Type B pancreatic cell (in vitro differentiated cells): Measurements from ENCODE around the gene MYO1E. TPM values are rescaled to one million over a fixed set of nuclear protein-coding genes. Genes with fewer than 3 reads are reported as not detected.
A peak's percentile ranks its signal among the peaks of the same experiment; 100 is the strongest.

Experiments used
- DNase-seq: peaks from one replicate; pipeline ENCODE4 v3.0.0; 2021; ENCODE audit warnings: mixed read lengths; ENCODE audit not compliant: unreplicated experiment; ENCODE audit errors: extremely low spot score
- H3K27ac Mint-ChIP-seq: 2 replicates; pipeline ENCODE4 v1.8.0; 2021; ENCODE audit warnings: mild to moderate bottlenecking, mixed read lengths
- H3K27me3 Mint-ChIP-seq: 2 replicates; pipeline ENCODE4 v1.8.0; 2021; ENCODE audit warnings: mixed read lengths
- H3K36me3 Mint-ChIP-seq: 2 replicates; pipeline ENCODE4 v1.8.0; 2021; ENCODE audit warnings: mixed read lengths
- H3K4me1 Mint-ChIP-seq: one replicate; pipeline ENCODE4 v1.8.0; 2021; ENCODE audit warnings: mixed read lengths; ENCODE audit not compliant: unreplicated experiment
- H3K4me3 Mint-ChIP-seq: 2 replicates; pipeline ENCODE4 v1.8.0; 2021; ENCODE audit warnings: mild to moderate bottlenecking, mixed read lengths
- H3K9me3 Mint-ChIP-seq: 2 replicates; pipeline ENCODE4 v1.8.0; 2021; ENCODE audit warnings: mixed read lengths
- CTCF ChIP-seq: fragments of 200-600 bp; sonication (generic); conservative IDR thresholded peaks from 2 replicates; pipeline ENCODE4 v1.5.0; 2021; ENCODE audit warnings: antibody characterized with exemption, mild to moderate bottlenecking
- total RNA-seq: library from RNA; stranded (reverse); gene quantifications from 2 replicates; pipeline ENCODE4 v1.2.1, GENCODE V29; 2021; ENCODE audit warnings: low replicate concordance

Gene MYO1E
- total RNA-seq, 1 donor from 2014 or later: 55.6 TPM

GRCh38 chr15:59176653-59177316 lies 195.9 kb downstream of the MYO1E start:
- Mint-ChIP-seq H3K4me1 (no peaks in the 10 kb centered on the region), H3K27ac (no peak overlapping the region), H3K27me3 (no peaks in the 10 kb centered on the region), H3K9me3 (peaks cover 8% of the 10 kb centered on the region), H3K36me3 (peaks cover 36% of the 10 kb centered on the region), H3K4me3 (no peak overlapping the region)
- TF ChIP-seq CTCF: no peak
- DNase-seq: no peak

- no peak for DNase-seq
- Mint-ChIP-seq H3K27ac (peak overlapping the region; percentile 58), H3K9me3 (no peaks in the 10 kb centered on the region), H3K4me3 (no peak overlapping the region), H3K36me3 (peaks cover 30% of the 10 kb centered on the region), H3K27me3 (no peaks in the 10 kb centered on the region), H3K4me1 (no peaks in the 10 kb centered on the region)
- TF ChIP-seq CTCF: peak; percentile 77
These were observed 197.5 kb downstream of the MYO1E start for GRCh38 chr15:59174835-59175831.

GRCh38 chr15:59174151-59174834 lies 198.4 kb downstream of the MYO1E start:
- Mint-ChIP-seq H3K4me3 (no peak overlapping the region), H3K27ac (no peak overlapping the region), H3K27me3 (no peaks in the 10 kb centered on the region), H3K9me3 (no peaks in the 10 kb centered on the region), H3K36me3 (peaks cover 27% of the 10 kb centered on the region), H3K4me1 (peaks cover 3% of the 10 kb centered on the region)
- no peak for TF ChIP-seq CTCF
- DNase-seq: no peak

- no peak for DNase-seq
- H3K9me3 Mint-ChIP-seq: no peaks in the 10 kb centered on the region
- no peak overlapping the region for H3K4me3 Mint-ChIP-seq
- H3K4me1 Mint-ChIP-seq: peaks cover 6% of the 10 kb centered on the region
- H3K27me3 Mint-ChIP-seq: no peaks in the 10 kb centered on the region
- TF ChIP-seq CTCF: no peak
- no peak overlapping the region for H3K27ac Mint-ChIP-seq
- H3K36me3 Mint-ChIP-seq: peaks cover 24% of the 10 kb centered on the region
These were observed 199.5 kb downstream of the MYO1E start for GRCh38 chr15:59173194-59173593.

GRCh38 chr15:59172289-59172901 lies 200.3 kb downstream of the MYO1E start:
- H3K4me3 Mint-ChIP-seq: no peak overlapping the region
- peaks cover 18% of the 10 kb centered on the region for H3K36me3 Mint-ChIP-seq
- H3K27me3 Mint-ChIP-seq: no peaks in the 10 kb centered on the region
- no peak overlapping the region for H3K27ac Mint-ChIP-seq
- peak; percentile 41 for TF ChIP-seq CTCF
- DNase-seq: no peak
- peaks cover 6% of the 10 kb centered on the region for H3K4me1 Mint-ChIP-seq
- no peaks in the 10 kb centered on the region for H3K9me3 Mint-ChIP-seq
